HG03558 (cell line): ENCODE results near the gene WAS.
A peak's percentile ranks its signal among the peaks of the same experiment; 100 is the strongest.

Source experiments
- ATAC-seq: cut with Tn5 transposase; IDR thresholded peaks from one replicate; pipeline ENCODE4 v1.9.1; 2021; ENCODE audit warnings: moderate number of reproducible peaks; ENCODE audit not compliant: unreplicated experiment; ENCODE audit errors: extremely low read depth

WAS gene

GRCh38 chrX:48709522-48710112 is 26.0 kb downstream of the WAS start:
- ATAC-seq: no peak

- ATAC-seq: no peak
Observed at GRCh38 chrX:48711162-48711928, 27.7 kb downstream of the WAS start.

GRCh38 chrX:48711929-48712505 is 28.4 kb downstream of the WAS start:
- ATAC-seq: no peak

- no peak for ATAC-seq
Observed at GRCh38 chrX:48713847-48714246, 30.2 kb downstream of the WAS start.

- no peak for ATAC-seq
Observed at GRCh38 chrX:48714573-48714972, 31.0 kb downstream of the WAS start.

- ATAC-seq: no peak
Observed at GRCh38 chrX:48715072-48715471, 31.5 kb downstream of the WAS start.

GRCh38 chrX:48715876-48716502 is 32.4 kb downstream of the WAS start:
- ATAC-seq: no peak

GRCh38 chrX:48719958-48720357 is 36.4 kb downstream of the WAS start:
- no peak for ATAC-seq

- ATAC-seq: no peak
Observed at GRCh38 chrX:48720577-48721250, 37.1 kb downstream of the WAS start.

GRCh38 chrX:48721916-48722315 is 38.3 kb downstream of the WAS start:
- ATAC-seq: no peak

- ATAC-seq: no peak
Observed at GRCh38 chrX:48726596-48726995, 43.0 kb downstream of the WAS start.

- no peak for ATAC-seq
Observed at GRCh38 chrX:48728653-48729052, 45.1 kb downstream of the WAS start.

- no peak for ATAC-seq
Observed at GRCh38 chrX:48736303-48736702, 52.7 kb downstream of the WAS start.

GRCh38 chrX:48736878-48737212 is 53.2 kb downstream of the WAS start:
- ATAC-seq: no peak

GRCh38 chrX:48737213-48737938 is 53.8 kb downstream of the WAS start:
- ATAC-seq: peak; percentile 95

- ATAC-seq: no peak
Observed at GRCh38 chrX:48737940-48738339, 54.3 kb downstream of the WAS start.
